DND-41 (cell line): ENCODE measurements around the gene BCL2L13.

ENCODE experiments used
- ATAC-seq: fragments of 200-7000 bp; cut with Tn5 transposase; 3 replicates; pipeline ENCODE4 v1.9.1; 2021; ENCODE audit warnings: low read depth; ENCODE audit not compliant: insufficient read depth
- DNase-seq: peaks from one replicate; pipeline ENCODE4 v3.0.0-alpha.2; 2020
- H2AFZ ChIP-seq: 2 replicates; pipeline ENCODE4 v1.6.0; 2012; ENCODE audit warnings: low read depth, low read length
- H3K27ac ChIP-seq: 2 replicates; pipeline ENCODE4 v1.5.1; 2012; ENCODE audit warnings: low read length, inconsistent platforms
- H3K27me3 ChIP-seq: fragments of 200-600 bp; sonication (generic); 2 replicates; pipeline ENCODE4 v1.6.0; 2012; ENCODE audit warnings: low read length, mild to moderate bottlenecking, inconsistent platforms; ENCODE audit not compliant: insufficient read depth, poor library complexity
- H3K36me3 ChIP-seq: 2 replicates; pipeline ENCODE4 v1.5.1; 2012; ENCODE audit warnings: low read length, inconsistent platforms; ENCODE audit not compliant: insufficient read depth
- H3K4me1 ChIP-seq: 2 replicates; pipeline ENCODE4 v1.5.1; 2012; ENCODE audit warnings: mild to moderate bottlenecking, low read length; ENCODE audit not compliant: insufficient read depth
- H3K4me2 ChIP-seq: 2 replicates; pipeline ENCODE4 v1.6.0; 2012; ENCODE audit warnings: mild to moderate bottlenecking, moderate library complexity, low read length, inconsistent platforms; ENCODE audit not compliant: insufficient read depth
- H3K4me3 ChIP-seq, 2 experiments: fragments of 200-600 bp in 1 of 2; shearing (Covaris generic) in 1 of 2; 2 replicates each; pipeline ENCODE4 v1.5.1; 2012 to 2016; ENCODE audit warnings: inconsistent platforms in 2 of 2, low read length in 2 of 2, mild to moderate bottlenecking in 2 of 2, low read depth in 1 of 2, moderate library complexity in 1 of 2
- H3K79me2 ChIP-seq: 2 replicates; pipeline ENCODE4 v1.6.0; 2012; ENCODE audit warnings: low read length, inconsistent platforms; ENCODE audit not compliant: insufficient read depth
- H3K9ac ChIP-seq: 2 replicates; pipeline ENCODE4 v1.6.0; 2012; ENCODE audit warnings: low read depth, mild to moderate bottlenecking, inconsistent platforms, low read length, moderate library complexity
- H3K9me3 ChIP-seq: 2 replicates; pipeline ENCODE4 v1.5.1; 2012; ENCODE audit warnings: low read length, moderate library complexity, mild to moderate bottlenecking, inconsistent platforms; ENCODE audit not compliant: insufficient read depth, severe bottlenecking
- H4K20me1 ChIP-seq: 2 replicates; pipeline ENCODE4 v1.6.0; 2012; ENCODE audit warnings: low read length; ENCODE audit not compliant: insufficient read depth
- CTCF ChIP-seq: IDR thresholded peaks from 2 replicates; pipeline ENCODE4 v1.5.1; 2012; ENCODE audit warnings: borderline replicate concordance, low read length, moderate library complexity, mild to moderate bottlenecking; ENCODE audit not compliant: poor library complexity, severe bottlenecking; ENCODE audit errors: extremely low read depth
- EZH2 ChIP-seq: IDR thresholded peaks from 3 replicates; pipeline ENCODE4 v1.6.1; 2012; ENCODE audit warnings: borderline replicate concordance, low read depth, mild to moderate bottlenecking, moderate library complexity, low read length, inconsistent platforms; ENCODE audit not compliant: severe bottlenecking

The BCL2L13 gene

GRCh38 chr22:17631076-17631565, 7.4 kb upstream of the BCL2L13 start:
- DNase-seq (no peak), ATAC-seq (no peak)
- Histone ChIP-seq H3K9ac (no peak overlapping the region), H3K9me3 (no peaks in the 10 kb centered on the region), H3K79me2 (peaks cover 37% of the 10 kb centered on the region), H3K36me3 (no peaks in the 10 kb centered on the region; the same call in 1 of the 2 replicates), H3K4me2 (no peak overlapping the region), H3K27me3 (no peaks in the 10 kb centered on the region), H3K4me3 (no peak overlapping the region), H4K20me1 (no peaks in the 10 kb centered on the region; the same call in 1 of the 2 replicates), H3K4me1 (peaks cover 28% of the 10 kb centered on the region), H3K27ac (no peak overlapping the region), H2AFZ (no peak overlapping the region)
- TF ChIP-seq CTCF (no peak), EZH2 (no peak)

- Histone ChIP-seq H3K9me3 (no peaks in the 10 kb centered on the region), H2AFZ (no peak overlapping the region), H3K4me2 (no peak overlapping the region), H3K9ac (no peak overlapping the region), H4K20me1 (no peaks in the 10 kb centered on the region), H3K79me2 (peaks cover 14% of the 10 kb centered on the region), H3K36me3 (no peaks in the 10 kb centered on the region; the same call in 1 of the 2 replicates), H3K4me1 (peaks cover 19% of the 10 kb centered on the region), H3K4me3 (no peak overlapping the region), H3K27me3 (no peaks in the 10 kb centered on the region), H3K27ac (no peak overlapping the region)
- no peak for TF ChIP-seq CTCF
- TF ChIP-seq EZH2 = no peak
- ATAC-seq = no peak
- DNase-seq = no peak
These were observed 5.2 kb upstream of the BCL2L13 start for GRCh38 chr22:17633217-17633997.

GRCh38 chr22:17633998-17634323, 4.6 kb upstream of the BCL2L13 start:
- H2AFZ ChIP-seq = no peak overlapping the region
- no peak overlapping the region for H3K4me3 ChIP-seq
- H3K4me2 ChIP-seq = no peak overlapping the region
- no peaks in the 10 kb centered on the region for H4K20me1 ChIP-seq
- peaks cover 19% of the 10 kb centered on the region for H3K4me1 ChIP-seq
- no peak for TF ChIP-seq EZH2
- TF ChIP-seq CTCF = no peak
- H3K27ac ChIP-seq = no peak overlapping the region
- no peaks in the 10 kb centered on the region for H3K27me3 ChIP-seq
- DNase-seq (no peak), ATAC-seq (no peak)
- H3K9me3 ChIP-seq = no peaks in the 10 kb centered on the region
- peaks cover 14% of the 10 kb centered on the region for H3K79me2 ChIP-seq
- H3K36me3 ChIP-seq = no peaks in the 10 kb centered on the region; the same call in 1 of the 2 replicates
- no peak overlapping the region for H3K9ac ChIP-seq
